ENCODE measurements around the gene ZNF197. TPM values are rescaled to one million over a fixed set of nuclear protein-coding genes. Genes with fewer than 3 reads are reported as not detected.
"Not testable (repeated sequence)": the region's sequence is repeated elsewhere in the genome, so short reads cannot be mapped to it uniquely, and the experiment has no call there.

The ZNF197 gene
- 11.6 and 16.0 TPM in 2 replicates for total RNA-seq

- TF ChIP-seq CTCF (IDR thresholded peaks at IDR 0.05; ENCODE audit: insufficient read depth, low read depth, low read length) = no peak
- peak; percentile 87 for DNase-seq (ENCODE audit: low read depth)
- H3K4me3 ChIP-seq (ENCODE audit: low read depth, low read length) = peak within 1 kb of the TSS; percentile 80
Observed at GRCh38 chr3:44624749-44625480, at the start of gene ZNF197. TSS of gene ZNF197 (plus strand) at chr3:44625036. CDS start at chr3:44629155, 4,119 bp downstream.

GRCh38 chr3:44576613-44577012 is 48.2 kb upstream of the ZNF197 start:
- no peak for DNase-seq (ENCODE audit: low read depth)
- no peak for TF ChIP-seq CTCF (IDR thresholded peaks at IDR 0.05; ENCODE audit: insufficient read depth, low read depth, low read length)
- no peak overlapping the region for H3K4me3 ChIP-seq (ENCODE audit: low read depth, low read length)

GRCh38 chr3:44577354-44577952 is 47.4 kb upstream of the ZNF197 start:
- not testable (repeated sequence) for H3K4me3 ChIP-seq (ENCODE audit: low read depth, low read length); DNase-seq (ENCODE audit: low read depth)

GRCh38 chr3:44578316-44578715 is 46.5 kb upstream of the ZNF197 start:
- not testable (repeated sequence) for DNase-seq (ENCODE audit: low read depth); H3K4me3 ChIP-seq (ENCODE audit: low read depth, low read length)

- not testable (repeated sequence) for DNase-seq (ENCODE audit: low read depth); H3K4me3 ChIP-seq (ENCODE audit: low read depth, low read length)
Observed at GRCh38 chr3:44578924-44579515, 45.8 kb upstream of the ZNF197 start.

- not testable (repeated sequence) for H3K4me3 ChIP-seq (ENCODE audit: low read depth, low read length); DNase-seq (ENCODE audit: low read depth)
Observed at GRCh38 chr3:44579749-44580148, 45.1 kb upstream of the ZNF197 start.

GRCh38 chr3:44580971-44581370 is 43.9 kb upstream of the ZNF197 start:
- not testable (repeated sequence) for DNase-seq (ENCODE audit: low read depth); H3K4me3 ChIP-seq (ENCODE audit: low read depth, low read length)

GRCh38 chr3:44584646-44585501 is 40.0 kb upstream of the ZNF197 start, which contains the start of gene ZNF660:
TSS of gene ZNF660 (plus strand) at chr3:44584964. CDS start at chr3:44594194, 9,230 bp downstream.
- peak; percentile 79 for DNase-seq (ENCODE audit: low read depth)
- H3K4me3 ChIP-seq (ENCODE audit: low read depth, low read length) = peak within 1 kb of the TSS; percentile 80
- no peak for TF ChIP-seq CTCF (IDR thresholded peaks at IDR 0.05; ENCODE audit: insufficient read depth, low read depth, low read length)

GRCh38 chr3:44596621-44597020 is 28.2 kb upstream of the ZNF197 start:
- DNase-seq (ENCODE audit: low read depth) = peak; percentile 60

More at GRCh38 chr3:44596621-44597020, 28.2 kb upstream of the ZNF197 start:
- H3K4me3 ChIP-seq (ENCODE audit: low read depth, low read length) = no peak overlapping the region
- no peak for TF ChIP-seq CTCF (IDR thresholded peaks at IDR 0.05; ENCODE audit: insufficient read depth, low read depth, low read length)
